SW 1271 (cell line): Measurements from ENCODE around the gene SRGN.
"Not testable (repeated sequence)": the region's sequence is repeated elsewhere in the genome, so short reads cannot be mapped to it uniquely, and the experiment has no call there.

Experiments
- DNase-seq, 2 experiments: peaks; one replicate each; lab custom pipeline; 2025; lab: John Stamatoyannopoulos, UW

Gene SRGN, protein sequence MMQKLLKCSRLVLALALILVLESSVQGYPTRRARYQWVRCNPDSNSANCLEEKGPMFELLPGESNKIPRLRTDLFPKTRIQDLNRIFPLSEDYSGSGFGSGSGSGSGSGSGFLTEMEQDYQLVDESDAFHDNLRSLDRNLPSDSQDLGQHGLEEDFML

DNA sequence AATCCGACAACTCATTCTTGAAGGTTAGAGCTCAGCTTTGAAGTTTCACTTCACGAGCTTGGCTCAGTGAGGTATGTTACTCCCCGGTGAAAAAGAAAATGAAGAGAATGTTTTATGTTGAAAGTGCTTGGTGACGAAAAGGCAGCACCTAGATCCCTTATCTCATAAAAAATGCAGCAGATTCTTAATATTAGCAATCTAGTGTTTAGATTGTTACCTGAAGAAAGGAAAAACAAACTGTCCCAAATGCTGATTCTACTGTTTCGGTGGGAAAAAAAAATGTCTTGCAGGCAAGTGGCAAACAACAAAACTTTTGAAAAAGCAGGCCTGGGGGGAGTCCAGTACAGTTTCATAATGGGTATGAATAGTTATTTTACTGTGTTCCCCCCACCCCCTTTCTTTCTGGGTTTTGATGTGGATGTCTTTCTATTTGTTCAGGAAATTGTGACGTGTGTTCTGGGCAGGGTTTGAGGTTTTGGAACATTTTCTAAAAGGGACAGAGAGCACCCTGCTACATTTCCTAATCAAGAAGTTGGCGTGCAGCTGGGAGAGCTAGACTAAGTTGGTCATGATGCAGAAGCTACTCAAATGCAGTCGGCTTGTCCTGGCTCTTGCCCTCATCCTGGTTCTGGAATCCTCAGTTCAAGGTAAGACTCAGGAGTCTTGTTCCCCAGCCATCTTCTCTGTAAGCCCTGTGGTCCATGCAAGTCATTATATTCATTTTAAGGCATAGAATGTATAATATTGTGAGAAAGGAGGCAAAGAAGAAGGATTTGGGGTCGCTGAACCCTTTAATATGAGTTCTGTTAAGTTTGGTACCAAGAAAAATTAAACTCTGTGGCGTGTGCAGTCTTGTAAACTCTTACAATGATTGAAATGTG is at the start of gene SRGN:
Gene SRGN, plus strand, starts transcription at position 514 of the 881 bp plus-strand sequence. Its CDS starts 55 bp downstream, at position 569.
- peak in 1 of 2 experiments; percentile 44 for DNase-seq

DNA sequence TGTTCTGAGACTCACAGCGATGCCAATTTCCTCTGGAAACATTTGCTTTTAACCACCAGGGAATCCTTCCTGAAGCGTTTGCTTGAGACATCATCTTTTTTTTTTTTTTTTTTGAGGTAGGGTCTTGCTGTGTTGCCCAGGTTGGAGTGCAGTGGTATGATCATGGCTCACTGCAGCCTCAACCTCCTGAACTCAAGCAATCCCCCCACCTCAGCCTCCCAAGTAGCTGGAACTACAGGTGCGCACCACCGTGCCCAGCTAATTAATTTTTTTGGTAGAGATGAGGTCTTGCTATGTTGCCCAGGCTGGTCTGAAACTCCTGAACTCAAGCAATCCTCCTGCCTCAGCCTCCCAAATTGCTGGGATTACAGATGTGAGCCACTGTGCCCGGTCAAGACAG is 47.0 kb upstream of the SRGN start:
- DNase-seq, result not testable (repeated sequence)

DNA sequence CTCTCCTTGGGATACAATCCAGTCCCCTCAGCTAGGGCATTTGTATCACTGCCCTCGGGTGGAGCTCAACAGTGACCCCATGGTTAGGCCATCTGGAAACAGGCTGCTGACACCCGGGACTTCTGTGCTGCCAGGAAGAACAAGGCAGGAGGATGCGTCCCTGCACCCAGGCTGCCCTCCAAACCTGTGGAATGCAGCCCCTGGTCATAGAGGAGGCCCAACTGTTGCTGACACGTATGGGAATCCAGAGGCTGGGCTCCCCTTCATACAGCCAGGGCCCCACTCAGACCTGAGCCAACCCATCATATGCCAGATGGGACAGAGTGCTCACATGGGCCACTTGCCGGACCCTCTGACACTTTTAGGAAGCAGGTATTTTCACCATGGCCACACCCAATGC is 45.5 kb upstream of the SRGN start:
- no peak for DNase-seq

DNA sequence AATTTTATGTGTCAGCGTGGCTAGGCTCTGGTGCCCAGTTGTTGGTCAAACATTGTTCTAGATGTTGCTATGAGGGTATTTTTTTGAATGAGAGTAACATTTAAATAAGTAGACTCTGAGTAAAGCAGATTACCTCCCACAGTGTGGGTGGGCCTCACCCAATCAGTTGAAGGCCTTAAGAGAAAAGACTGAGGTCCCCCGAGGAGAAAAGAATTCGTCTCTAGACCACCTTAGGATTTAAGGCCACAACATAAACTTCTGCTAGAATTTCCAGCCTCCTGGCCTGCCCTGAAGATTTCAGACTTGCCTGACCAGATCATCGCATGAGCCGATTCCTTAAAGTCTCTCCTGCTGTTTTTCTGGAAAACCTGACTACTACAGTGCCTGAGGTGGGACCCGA is 45.1 kb upstream of the SRGN start:
- DNase-seq, result no peak

DNA sequence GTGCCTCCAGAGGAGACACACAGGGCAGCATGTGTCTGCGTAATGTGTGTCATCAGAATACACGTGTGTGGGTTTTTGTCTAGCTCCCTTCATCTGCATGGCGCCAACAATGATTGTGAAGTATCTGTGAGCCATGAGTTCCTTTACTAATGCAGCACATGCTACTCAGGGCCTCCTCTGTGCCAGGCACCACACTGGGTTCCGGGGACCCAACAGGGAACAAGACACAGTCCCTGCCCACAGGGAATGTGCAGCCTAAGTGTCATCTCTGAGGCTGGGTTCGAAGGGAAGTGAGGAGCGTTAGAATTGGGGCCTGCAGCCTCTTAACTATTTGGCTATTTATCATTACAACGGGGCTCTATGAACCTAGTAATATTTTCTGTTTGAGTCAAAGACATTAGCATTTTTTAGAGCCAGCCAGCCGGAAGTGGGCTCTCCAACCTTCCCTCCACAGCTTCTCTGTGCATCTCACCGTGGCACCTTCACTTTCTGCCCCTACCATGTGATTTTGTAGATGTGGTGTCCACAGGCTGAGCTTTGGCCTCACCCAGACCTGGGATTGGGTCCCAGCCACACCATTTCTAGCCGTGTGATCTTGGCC is 43.9 kb upstream of the SRGN start:
- no peak for DNase-seq

DNA sequence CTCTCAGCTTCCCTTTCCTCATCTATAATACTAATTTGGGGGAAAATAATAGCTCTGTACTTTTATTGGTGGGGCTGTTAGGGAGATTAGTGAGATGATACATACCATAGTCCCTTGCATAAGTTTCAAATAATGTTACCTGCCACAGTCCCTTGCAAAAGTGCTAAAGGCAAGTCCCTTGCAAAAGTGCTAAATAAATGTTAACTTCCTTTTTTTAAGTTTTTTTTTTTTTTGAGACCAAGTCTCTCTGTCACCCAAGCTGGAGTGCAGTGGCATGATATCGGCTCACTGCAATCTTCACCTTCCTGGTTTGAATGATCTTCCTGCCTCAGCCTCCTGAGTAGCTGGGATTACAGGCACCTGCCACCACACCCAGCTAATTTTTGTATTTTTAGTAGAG is 43.4 kb upstream of the SRGN start:
- DNase-seq, result no peak

DNA sequence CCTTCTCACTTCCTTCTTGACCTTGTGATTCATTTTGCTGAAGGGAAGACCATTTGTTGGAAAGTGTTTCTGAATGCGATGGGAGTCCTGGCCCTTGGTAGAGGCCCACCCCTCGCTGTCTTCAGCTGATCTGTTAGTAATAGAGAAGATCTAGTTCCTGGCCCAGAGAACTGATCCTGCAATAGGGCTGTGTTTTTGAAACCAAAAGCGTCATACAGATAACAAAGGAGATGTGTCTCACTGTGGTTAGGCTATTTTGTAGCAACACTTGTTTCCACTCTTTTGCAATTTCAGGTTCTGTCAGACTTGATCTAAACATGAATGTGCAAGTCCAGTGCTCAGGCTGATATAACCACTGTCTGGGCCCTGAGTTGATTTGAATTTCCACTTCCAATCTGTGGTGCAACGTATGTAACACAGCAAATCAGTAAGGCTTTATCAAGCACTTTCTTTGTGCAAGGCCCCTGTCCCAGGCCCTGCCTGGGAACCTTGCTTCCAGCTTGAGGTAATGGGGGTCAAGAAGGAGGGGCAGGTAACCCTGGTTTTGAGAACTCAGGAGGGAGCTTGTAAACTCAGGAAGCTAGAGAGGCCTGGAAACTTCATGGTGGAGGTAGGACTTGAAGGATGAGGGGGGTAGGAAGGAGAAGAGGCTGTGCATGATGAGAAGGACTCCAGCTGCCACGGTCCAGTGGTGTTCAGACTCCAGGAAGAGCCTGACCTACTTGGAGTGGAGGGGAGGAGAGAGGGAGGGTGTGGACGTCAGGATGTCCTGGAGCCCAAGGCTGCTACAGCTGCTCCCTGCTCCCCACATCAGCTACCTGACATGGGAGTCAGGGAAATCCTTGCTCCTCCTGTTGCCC is 42.2 kb upstream of the SRGN start:
- no peak for DNase-seq

DNA sequence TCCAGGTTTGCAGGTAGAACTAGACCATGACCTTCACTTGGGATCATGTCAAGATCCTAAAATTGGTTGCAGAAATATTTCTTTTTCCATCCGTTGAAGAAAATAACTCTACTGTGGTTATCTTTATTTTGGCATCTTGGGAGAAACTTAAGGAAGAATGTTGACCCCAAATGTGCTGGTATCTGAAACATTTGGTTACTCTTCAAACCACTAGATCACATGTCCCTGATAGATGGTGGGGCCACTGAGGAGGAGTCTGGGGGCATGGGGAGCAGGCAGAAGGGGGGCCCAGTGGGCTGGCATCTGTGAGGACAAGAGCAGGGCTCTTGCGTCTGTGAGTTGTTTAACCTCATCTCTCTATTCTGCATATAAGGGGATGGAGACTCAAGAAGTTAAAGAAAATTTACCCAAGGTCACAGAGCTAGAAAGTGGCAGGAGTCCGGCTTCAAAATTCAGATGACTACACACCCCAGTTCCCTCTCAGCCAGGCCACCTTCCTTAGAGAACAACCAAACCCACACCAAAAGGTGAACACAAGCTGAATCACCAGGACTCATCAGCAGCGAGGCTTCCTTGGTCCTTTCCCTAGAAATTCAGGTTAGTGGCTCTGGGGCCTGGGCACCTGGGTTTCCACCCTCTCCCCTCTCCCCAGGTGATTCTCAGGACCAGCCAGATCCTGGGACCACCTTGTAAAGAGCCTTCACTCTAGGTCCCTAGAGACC is 40.6 kb upstream of the SRGN start:
- DNase-seq, result no peak

DNA sequence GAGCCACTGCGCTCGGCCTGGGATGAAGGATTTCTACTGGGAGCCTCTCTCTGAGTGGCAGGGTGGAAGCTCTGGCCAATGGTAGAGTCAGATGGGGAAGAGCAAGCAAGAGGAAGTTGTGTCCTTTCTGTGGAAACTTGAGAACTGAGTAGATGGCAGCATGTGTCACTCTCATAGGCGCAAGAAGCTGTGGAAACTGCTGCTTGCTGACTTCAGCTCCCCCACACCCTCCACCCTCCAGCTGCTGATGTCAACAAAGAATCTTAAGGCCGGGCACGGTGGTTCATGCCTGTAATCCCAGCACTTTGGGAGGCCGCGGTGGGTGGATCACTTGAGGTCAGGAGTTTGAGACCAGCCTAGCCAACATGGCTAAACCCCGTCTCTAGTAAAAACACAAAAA is 39.8 kb upstream of the SRGN start:
- no peak for DNase-seq

DNA sequence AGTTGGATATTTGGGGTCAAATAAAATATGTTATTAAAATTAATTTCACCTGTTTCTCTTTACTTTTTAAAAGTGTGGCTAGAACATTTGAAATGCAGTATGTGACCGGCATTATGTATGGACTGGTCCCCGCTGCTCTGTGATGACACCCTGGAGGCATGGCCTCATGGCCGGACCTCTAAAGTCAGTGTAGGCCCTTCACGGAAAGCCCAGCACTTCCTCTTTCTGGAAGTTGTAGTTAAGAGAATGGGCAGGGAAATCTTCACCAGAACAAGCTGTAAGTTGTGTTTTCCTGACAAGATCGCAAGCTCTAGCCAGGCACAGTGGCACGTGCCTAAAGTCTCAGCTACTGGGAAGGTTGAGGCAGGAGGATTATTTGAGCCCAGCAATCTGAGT is 38.3 kb upstream of the SRGN start:
- DNase-seq, result no peak

DNA sequence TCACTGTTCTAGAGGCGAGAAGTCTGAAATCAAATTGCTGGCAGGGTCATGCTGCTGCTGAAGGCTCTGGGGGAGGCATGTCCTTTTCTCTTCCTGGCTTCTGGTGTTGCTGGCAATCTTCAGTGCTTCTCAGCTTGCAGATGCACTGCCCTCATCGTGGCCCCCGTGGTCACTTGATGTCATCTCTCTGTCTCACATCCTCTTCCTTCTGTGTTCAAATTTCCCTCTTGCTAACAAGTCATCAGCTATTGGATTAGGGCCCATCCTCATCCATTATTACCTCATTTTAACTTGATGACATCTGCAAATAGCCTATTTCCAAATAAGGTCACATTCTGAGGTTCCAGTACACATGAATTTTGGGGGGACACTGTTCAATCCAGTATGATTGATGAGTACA is 36.6 kb upstream of the SRGN start:
- DNase-seq, result no peak

DNA sequence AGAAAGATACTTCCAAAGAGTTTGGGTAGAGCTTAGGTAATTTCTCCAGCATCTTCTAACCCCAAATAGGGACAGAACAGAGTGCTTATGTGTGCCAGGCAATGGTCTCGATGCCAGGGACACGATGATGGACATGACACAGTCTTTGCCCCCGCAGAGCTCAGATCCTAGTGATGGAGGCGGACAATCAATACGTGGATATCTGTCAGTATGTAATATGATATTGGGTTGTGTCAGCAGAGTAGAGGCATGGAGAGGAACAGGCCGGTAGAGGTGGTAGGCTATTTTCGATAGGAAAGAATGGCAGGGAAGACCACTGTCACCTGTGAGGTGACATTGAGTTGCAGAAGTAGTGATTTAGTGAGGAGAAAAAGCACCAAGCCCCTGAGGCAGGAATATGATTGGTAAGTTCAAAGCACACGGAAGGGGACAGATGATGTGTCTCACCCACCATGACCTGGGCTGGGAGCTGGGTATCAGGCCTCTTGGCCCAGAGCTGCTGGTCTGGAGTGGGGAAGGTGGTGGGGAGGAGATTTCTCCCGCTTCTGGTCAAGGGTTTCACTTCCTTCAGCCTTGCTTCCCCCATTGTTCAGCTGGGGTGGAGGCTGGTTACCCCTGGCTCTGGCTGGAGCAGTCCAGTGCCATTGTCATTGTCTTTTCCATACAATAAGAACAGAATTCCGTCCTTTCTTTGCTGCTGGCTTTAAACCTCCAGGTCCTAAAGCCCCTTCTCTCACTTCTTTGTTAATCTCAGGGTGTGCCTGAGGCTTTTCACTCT is 36.0 kb upstream of the SRGN start:
- DNase-seq, result no peak

DNA sequence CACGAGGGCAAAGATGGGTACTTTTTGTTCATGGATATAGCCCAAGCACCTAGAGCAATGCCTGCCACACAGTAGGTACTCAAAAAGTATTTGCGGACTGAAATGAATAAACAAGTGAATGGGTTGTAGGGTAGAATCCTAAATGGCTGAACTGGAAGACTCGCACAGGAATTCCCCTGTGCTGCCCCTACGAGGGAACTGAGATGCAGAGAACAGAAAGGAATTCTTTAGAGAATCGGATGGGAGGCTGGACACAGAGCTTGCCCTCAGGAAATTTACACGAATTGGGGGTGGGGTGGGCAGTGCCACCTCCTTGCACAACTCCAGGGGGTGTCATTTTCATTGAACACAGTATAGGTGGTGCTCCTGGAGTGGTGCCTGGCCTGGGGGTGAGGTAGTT is 35.2 kb upstream of the SRGN start:
- no peak for DNase-seq

DNA sequence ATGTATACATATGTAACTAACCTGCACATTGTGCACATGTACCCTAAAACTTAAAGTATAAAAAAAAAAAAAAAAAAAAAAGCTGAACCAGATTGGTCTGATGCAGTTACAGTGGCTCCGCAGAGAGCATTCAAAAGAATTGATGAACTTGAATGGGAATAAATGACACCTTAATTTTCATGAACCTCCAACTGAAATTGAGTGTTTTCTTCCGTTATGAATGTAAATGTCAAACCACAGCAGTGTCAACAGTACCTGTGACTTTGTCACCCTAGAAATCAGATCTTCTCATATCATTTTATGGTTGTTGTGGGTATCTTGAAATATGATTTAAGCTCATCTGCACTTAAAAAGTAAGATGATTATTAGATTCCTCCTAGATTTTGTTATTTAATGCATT is 32.7 kb upstream of the SRGN start:
- no peak for DNase-seq

DNA sequence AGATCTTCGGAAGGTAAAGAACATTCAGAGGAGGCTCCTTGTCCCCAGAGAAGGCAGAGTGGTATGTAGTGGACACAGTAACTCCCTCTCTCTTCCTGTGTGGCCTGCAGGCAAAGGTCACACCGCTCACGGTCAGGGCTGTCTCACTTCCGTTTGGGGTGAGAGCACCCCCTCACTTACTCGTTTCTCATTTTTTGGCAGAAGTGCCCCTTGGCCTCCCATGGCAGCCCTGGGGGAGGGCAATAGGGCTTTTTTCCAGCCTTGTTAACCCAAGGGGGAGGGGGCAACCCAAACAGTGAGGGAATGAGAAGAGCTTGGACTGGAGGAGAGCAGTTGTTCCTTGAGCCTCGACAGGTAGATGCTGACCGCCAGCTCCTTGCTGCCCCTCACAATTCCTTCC is 31.8 kb upstream of the SRGN start:
- DNase-seq, result no peak

DNA sequence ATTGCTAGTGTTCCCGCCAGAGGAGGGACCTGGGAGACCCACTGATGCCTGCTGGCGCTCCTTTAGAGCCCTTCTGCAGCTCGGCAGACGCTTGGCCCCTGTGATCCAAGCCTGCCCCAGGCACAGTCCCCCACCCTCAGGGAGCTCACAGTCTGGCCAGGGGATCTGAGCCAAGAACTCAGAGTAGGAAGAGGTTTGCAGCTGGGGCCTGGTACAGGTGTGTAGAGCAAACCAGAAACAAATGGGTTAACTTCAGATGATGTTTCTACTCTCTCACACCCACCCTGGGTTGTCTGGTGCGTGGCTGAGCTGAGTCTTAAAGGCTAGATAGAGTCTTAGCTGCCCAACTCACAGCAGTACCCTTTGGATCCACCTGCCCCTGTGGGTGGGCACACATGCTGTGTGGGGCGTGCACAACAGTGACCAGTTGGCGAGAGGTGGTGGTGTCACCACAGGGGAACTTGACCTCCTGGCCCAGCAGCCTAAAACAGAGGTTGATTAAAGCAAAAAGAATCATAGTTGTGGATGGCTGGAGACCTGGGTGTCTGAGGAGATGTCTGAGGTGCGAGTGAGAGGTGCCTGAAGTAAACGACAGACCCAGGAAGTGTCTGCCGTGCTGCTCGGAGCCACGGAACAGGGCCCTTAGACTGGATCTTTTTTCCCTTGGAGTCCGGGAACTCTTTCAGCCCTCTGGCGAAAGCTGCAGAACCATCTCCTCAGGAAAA is 31.2 kb upstream of the SRGN start:
- DNase-seq, result no peak

DNA sequence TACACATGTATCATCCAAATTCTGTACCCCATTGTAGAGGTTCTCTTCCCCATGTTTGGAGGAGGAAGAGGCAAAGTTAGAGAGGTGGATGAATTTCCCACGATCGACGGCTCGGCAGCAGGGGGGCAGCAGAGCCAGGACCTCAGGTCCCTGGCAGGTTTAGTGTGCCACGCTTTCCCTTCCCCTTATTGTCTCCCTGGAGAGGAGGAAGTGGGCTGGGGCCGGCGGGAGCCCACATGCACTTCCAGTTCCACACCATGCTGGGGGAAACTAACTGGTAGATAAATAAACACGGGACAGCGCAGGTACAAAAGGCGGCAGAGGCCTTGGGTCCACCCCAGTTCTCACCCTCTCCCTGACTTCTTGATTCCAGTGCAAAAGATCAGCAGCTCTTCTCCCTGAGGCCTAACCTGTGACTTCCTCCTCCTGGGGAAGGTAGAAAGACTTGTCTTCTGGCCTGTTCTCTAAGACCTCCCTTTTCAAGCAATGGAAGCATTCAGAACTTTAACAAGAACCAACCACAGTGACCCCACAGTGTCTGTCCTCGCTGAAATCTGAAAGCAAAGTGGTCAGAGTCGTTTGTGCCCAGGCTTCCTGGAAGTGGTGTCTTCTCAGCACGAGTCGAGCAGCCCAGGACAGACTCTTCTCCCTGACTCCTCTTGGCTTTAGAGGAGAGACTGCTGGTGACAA is 30.5 kb upstream of the SRGN start:
- no peak for DNase-seq

DNA sequence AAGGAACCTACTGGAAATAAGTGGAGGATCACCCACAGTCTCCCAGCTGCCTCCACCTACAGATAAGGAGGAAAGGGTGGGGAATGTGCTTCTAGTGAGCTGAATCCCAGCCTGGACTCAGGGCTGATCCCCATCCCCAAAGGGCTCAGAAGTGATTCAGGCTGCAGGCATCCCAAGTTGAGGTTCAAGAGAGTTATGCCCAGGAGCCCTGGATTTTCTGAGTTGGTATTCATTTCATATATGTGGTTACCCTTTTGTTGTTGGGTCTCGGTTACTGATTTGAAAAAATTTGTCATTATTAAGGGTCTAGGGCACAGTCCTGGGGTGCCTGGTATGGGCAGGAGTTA is 30.0 kb upstream of the SRGN start:
- DNase-seq, result peak in 1 of 2 experiments; percentile 16

DNA sequence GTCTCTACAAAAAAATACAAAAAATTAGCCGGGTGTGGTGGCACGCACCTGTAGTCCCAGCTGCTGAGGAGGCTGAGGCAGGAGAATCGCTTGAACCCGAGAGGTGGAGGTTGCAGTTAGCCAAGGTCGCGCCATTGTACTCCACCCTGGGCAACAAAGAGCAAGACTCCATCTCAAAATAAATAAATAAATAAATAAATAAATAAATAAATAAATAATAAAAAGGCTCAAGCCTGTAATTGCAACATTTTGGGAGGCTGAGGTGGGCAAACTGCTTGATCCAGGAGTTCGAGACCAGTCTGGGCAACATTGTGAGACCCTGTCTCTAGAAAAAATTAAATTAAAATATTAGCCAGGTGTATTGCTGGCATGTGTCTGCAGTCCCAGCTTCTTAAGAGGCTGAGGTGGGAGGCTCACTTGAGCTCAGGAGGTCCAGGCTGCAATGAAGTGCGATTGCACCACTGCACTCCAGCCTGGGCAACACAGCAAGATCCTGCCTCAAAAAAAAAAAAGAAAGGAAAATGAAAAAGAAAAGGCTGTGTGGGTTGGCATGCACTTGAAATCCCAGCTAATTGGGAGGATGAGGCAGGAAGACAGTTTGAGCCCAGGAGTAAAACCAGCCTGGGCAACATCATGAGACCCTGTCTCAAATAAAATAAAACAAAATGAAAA is 27.6 kb upstream of the SRGN start:
- DNase-seq, result no peak
